ENCODE measurements around the gene SYNPO2.

SYNPO2 gene

DNA sequence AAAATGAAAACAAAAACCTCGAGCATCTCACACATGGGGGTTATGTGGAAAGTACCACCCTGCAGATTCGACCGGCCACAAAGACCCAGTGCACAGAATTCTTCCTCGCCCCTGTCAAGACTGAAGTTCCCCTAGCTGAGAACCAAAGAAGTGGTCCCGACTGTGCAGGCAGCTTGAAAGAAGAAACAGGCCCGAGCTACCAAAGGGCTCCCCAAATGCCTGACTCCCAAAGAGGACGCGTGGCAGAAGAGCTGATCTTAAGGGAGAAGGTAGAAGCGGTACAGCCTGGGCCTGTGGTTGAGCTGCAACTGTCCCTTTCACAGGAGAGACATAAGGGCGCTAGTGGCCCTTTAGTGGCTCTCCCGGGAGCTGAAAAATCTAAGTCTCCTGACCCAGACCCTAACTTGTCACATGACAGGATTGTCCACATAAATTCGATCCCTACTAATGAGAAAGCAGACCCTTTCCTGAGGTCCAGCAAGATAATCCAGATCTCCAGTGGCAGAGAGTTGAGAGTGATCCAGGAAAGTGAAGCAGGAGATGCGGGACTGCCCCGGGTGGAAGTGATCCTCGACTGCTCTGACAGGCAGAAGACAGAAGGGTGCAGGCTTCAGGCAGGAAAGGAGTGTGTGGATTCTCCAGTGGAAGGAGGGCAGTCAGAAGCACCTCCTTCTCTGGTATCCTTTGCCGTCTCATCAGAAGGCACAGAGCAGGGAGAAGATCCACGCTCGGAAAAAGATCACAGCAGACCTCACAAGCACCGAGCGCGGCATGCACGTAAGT, 138.2 kb downstream of the SYNPO2 start:
- H3K27ac Mint-ChIP-seq: no peak overlapping the region
- no peak overlapping the region for H3K4me3 Mint-ChIP-seq
- peaks cover 13% of the 10 kb centered on the region for H3K27me3 Mint-ChIP-seq (ENCODE audit: low read depth)
- no peaks in the 10 kb centered on the region for H3K36me3 Mint-ChIP-seq (ENCODE audit: low read depth)
- H3K9me3 Mint-ChIP-seq: no peaks in the 10 kb centered on the region
- H3K4me1 Mint-ChIP-seq (ENCODE audit: low read depth): no peaks in the 10 kb centered on the region

DNA sequence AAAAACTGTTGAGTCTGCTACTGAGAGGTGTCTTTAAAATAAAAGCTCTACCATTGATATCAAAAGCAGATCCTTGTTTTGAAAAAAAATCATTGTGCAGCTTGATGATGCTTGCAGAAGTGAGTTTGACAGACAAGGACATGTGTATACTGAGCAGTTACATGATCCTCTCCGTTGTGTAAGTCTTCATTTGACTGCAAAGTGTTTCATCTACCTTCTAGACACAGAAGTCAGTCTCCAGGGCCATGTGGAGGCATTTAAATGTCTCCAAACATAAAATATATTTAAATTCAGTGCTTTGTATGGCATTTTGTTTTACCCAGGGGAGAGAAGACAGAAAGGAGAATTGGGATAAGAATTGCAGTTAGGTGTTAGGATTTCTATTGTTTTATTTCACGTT, 139.2 kb downstream of the SYNPO2 start:
- Mint-ChIP-seq H3K27ac (no peak overlapping the region), H3K36me3 (ENCODE audit: low read depth) (no peaks in the 10 kb centered on the region), H3K4me3 (no peak overlapping the region), H3K4me1 (ENCODE audit: low read depth) (no peaks in the 10 kb centered on the region), H3K9me3 (no peaks in the 10 kb centered on the region), H3K27me3 (ENCODE audit: low read depth) (peaks cover 16% of the 10 kb centered on the region)

DNA sequence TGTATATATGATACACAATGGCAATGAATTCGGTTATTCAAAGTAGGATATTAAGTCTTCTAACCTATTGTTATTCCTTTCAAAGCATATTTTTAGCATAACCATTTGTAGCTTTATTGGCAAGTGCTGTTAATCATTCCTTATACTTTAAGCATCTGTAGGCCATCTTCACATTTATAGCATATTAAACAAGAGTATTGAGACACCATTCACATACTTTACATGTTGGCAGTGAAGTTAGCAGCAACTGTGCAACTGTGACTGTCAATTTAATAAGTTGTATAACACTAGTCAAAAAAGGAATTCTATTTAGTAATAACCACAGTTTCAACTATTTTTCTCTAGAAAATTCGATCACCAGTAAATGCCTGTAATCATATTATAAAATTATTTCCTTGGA, 139.6 kb downstream of the SYNPO2 start:
- H3K27ac Mint-ChIP-seq: no peak overlapping the region
- no peak overlapping the region for H3K4me3 Mint-ChIP-seq
- H3K9me3 Mint-ChIP-seq: no peaks in the 10 kb centered on the region
- H3K27me3 Mint-ChIP-seq (ENCODE audit: low read depth): peaks cover 11% of the 10 kb centered on the region
- no peaks in the 10 kb centered on the region for H3K36me3 Mint-ChIP-seq (ENCODE audit: low read depth)
- H3K4me1 Mint-ChIP-seq (ENCODE audit: low read depth): no peaks in the 10 kb centered on the region

- Mint-ChIP-seq H3K27ac (no peak overlapping the region), H3K4me1 (ENCODE audit: low read depth) (no peaks in the 10 kb centered on the region), H3K9me3 (no peaks in the 10 kb centered on the region), H3K36me3 (ENCODE audit: low read depth) (no peaks in the 10 kb centered on the region), H3K4me3 (no peak overlapping the region), H3K27me3 (ENCODE audit: low read depth) (peaks cover 9% of the 10 kb centered on the region)
These were observed 141.3 kb downstream of the SYNPO2 start for GRCh38 chr4:119029847-119030535.

DNA sequence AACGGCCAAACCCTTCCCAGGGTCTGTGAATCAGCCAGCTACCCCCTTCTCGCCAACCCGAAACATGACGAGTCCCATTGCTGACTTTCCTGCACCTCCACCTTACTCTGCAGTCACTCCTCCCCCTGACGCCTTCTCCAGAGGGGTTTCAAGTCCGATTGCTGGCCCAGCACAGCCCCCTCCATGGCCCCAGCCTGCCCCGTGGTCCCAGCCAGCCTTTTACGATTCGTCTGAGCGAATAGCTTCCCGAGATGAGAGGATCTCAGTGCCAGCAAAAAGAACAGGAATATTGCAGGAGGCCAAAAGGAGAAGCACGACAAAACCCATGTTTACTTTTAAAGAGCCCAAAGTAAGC, 141.9 kb downstream of the SYNPO2 start:
- H3K9me3 Mint-ChIP-seq: no peaks in the 10 kb centered on the region
- no peak overlapping the region for H3K4me3 Mint-ChIP-seq
- H3K4me1 Mint-ChIP-seq (ENCODE audit: low read depth): no peaks in the 10 kb centered on the region
- H3K36me3 Mint-ChIP-seq (ENCODE audit: low read depth): no peaks in the 10 kb centered on the region
- peaks cover 9% of the 10 kb centered on the region for H3K27me3 Mint-ChIP-seq (ENCODE audit: low read depth)
- H3K27ac Mint-ChIP-seq: no peak overlapping the region

GRCh38 chr4:119031218-119031617, 142.6 kb downstream of the SYNPO2 start:
- H3K4me1 Mint-ChIP-seq (ENCODE audit: low read depth): no peaks in the 10 kb centered on the region
- H3K27me3 Mint-ChIP-seq (ENCODE audit: low read depth): peaks cover 9% of the 10 kb centered on the region
- H3K36me3 Mint-ChIP-seq (ENCODE audit: low read depth): no peaks in the 10 kb centered on the region
- no peaks in the 10 kb centered on the region for H3K9me3 Mint-ChIP-seq
- H3K27ac Mint-ChIP-seq: no peak overlapping the region
- no peak overlapping the region for H3K4me3 Mint-ChIP-seq

DNA sequence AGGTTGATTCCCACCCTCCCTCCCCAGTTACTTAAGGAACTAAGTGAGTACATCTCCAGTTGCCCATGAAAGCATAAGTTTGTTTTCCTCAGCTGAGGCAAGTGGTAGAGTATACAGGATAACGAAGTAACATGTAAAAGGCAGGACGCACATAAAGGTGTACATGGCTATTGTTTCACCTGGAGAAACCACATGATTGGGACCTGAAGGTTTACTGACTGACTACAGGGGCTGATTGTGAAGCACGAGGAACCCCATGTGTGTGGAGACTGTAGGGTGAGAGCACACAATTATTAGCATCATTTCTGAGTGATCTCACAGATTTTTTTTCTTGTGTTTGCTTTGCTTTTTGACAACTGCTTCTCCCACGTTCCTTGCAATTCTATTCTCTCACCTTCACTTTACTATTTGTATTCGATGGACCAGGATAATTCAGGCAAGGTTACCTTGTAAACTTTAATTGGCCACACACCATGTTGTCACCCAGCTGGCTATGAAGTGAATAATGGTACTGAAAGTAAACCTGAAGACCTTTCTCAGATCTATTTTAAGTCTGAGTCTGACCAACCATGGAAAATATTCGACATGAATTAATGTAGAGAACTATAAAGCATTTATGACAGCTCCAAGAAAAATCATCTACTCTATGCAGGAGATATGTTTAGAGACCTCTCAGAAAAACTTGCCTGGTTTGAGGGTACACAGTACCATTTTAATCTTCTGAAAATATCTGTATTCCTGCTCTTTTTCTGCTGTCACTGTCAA, 144.4 kb downstream of the SYNPO2 start:
- Mint-ChIP-seq H3K36me3 (ENCODE audit: low read depth) (no peaks in the 10 kb centered on the region), H3K4me1 (ENCODE audit: low read depth) (peaks cover 1% of the 10 kb centered on the region), H3K4me3 (no peak overlapping the region), H3K9me3 (no peaks in the 10 kb centered on the region), H3K27ac (no peak overlapping the region), H3K27me3 (ENCODE audit: low read depth) (peaks cover 3% of the 10 kb centered on the region)

GRCh38 chr4:119034276-119035008, 145.8 kb downstream of the SYNPO2 start:
- Mint-ChIP-seq H3K4me1 (ENCODE audit: low read depth) (peaks cover 5% of the 10 kb centered on the region), H3K27me3 (ENCODE audit: low read depth) (peaks cover 3% of the 10 kb centered on the region), H3K27ac (no peak overlapping the region), H3K4me3 (no peak overlapping the region), H3K9me3 (no peaks in the 10 kb centered on the region), H3K36me3 (ENCODE audit: low read depth) (no peaks in the 10 kb centered on the region)

GRCh38 chr4:119035951-119036737, 147.5 kb downstream of the SYNPO2 start:
- Mint-ChIP-seq H3K27ac (no peak overlapping the region), H3K36me3 (ENCODE audit: low read depth) (no peaks in the 10 kb centered on the region), H3K4me3 (no peak overlapping the region), H3K4me1 (ENCODE audit: low read depth) (peaks cover 5% of the 10 kb centered on the region), H3K9me3 (no peaks in the 10 kb centered on the region), H3K27me3 (ENCODE audit: low read depth) (peaks cover 3% of the 10 kb centered on the region)

DNA sequence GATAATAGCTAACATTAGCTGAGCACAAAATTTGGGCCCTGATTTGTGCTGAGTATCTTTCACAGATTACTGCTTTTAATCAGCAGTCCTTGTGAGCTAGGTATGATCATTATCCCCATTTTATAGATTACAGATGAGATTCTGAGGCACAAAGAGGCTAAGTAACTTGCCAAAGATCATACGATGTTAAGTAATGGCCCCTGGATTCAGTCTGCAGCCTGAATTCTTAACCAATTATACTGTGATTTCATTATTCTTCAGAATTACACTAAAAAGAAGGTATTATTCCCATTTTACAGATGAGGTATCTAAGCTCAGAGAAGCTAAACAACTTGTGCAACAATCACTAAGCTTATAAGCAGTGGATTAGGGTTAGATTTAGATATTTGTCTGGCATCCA, 149.1 kb downstream of the SYNPO2 start:
- H3K27ac Mint-ChIP-seq: no peak overlapping the region
- H3K9me3 Mint-ChIP-seq: no peaks in the 10 kb centered on the region
- peaks cover 8% of the 10 kb centered on the region for H3K4me1 Mint-ChIP-seq (ENCODE audit: low read depth)
- H3K27me3 Mint-ChIP-seq (ENCODE audit: low read depth): no peaks in the 10 kb centered on the region
- no peaks in the 10 kb centered on the region for H3K36me3 Mint-ChIP-seq (ENCODE audit: low read depth)
- H3K4me3 Mint-ChIP-seq: no peak overlapping the region

DNA sequence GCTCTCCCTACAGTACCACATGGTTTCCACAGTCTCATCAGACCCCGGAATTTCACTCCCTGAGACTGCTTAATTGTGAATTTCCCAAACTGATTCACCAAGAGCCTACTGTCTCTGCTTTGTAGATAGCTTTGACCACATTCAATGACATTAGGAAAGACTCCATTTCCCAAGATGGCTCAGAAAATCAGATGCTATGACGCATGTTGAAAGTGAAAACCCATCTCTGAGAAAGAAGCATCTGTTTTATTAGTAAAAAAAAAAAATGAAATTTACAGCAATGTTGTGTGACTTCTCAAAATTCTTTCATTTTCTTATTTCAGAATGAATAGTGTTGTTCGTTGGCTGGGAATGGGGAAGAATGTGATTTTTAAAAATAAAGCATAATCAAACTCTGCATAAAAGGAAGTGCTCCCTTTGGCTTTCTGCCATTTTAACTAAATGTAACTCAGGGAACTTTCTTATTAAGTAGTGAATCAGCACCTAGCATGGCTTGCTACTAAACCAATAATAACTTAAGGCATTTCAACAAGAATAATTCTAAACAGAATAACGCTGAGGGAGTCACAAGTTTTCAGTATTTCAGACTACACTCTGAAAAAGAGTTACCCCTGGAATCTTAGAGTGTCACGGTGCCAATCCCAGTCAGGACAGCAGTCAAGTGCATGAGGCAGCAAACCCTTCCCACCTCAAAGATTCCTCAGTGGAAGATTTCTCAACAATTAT, 149.6 kb downstream of the SYNPO2 start:
- H3K36me3 Mint-ChIP-seq (ENCODE audit: low read depth): no peaks in the 10 kb centered on the region
- H3K9me3 Mint-ChIP-seq: no peaks in the 10 kb centered on the region
- peaks cover 8% of the 10 kb centered on the region for H3K4me1 Mint-ChIP-seq (ENCODE audit: low read depth)
- no peak overlapping the region for H3K27ac Mint-ChIP-seq
- H3K4me3 Mint-ChIP-seq: no peak overlapping the region
- no peaks in the 10 kb centered on the region for H3K27me3 Mint-ChIP-seq (ENCODE audit: low read depth)

GRCh38 chr4:119039160-119039559, 150.5 kb downstream of the SYNPO2 start:
- no peaks in the 10 kb centered on the region for H3K27me3 Mint-ChIP-seq (ENCODE audit: low read depth)
- H3K27ac Mint-ChIP-seq: no peak overlapping the region

GRCh38 chr4:119039779-119040178, 151.1 kb downstream of the SYNPO2 start:
- H3K36me3 Mint-ChIP-seq (ENCODE audit: low read depth): no peaks in the 10 kb centered on the region

More at GRCh38 chr4:119039160-119039559, 150.5 kb downstream of the SYNPO2 start:
- H3K9me3 Mint-ChIP-seq: no peaks in the 10 kb centered on the region
- no peaks in the 10 kb centered on the region for H3K36me3 Mint-ChIP-seq (ENCODE audit: low read depth)
- no peak overlapping the region for H3K4me3 Mint-ChIP-seq
- peaks cover 8% of the 10 kb centered on the region for H3K4me1 Mint-ChIP-seq (ENCODE audit: low read depth)

More at GRCh38 chr4:119039779-119040178, 151.1 kb downstream of the SYNPO2 start:
- no peak overlapping the region for H3K27ac Mint-ChIP-seq
- no peak overlapping the region for H3K4me3 Mint-ChIP-seq
- peaks cover 8% of the 10 kb centered on the region for H3K4me1 Mint-ChIP-seq (ENCODE audit: low read depth)
- no peaks in the 10 kb centered on the region for H3K9me3 Mint-ChIP-seq
- no peaks in the 10 kb centered on the region for H3K27me3 Mint-ChIP-seq (ENCODE audit: low read depth)

Measured in T-helper 1 cell treated with Interleukin-12 subunit alpha and Interleukin-12 subunit beta and Interleukin-4 antibody, amounts not matched to agents 30 μg/mL and 1 μg/mL, for 36 hours (primary cell).